Hematopoietic multipotent progenitor cell treated with erythropoietin and hydrocortisone succinate and interleukin-3 and kit ligand, for 15 days (in vitro differentiated cells): ENCODE measurements around the gene ARFGEF3.
"Not testable (repeated sequence)": the region's sequence is repeated elsewhere in the genome, so short reads cannot be mapped to it uniquely, and the experiment has no call there.

Source experiments
- DNase-seq: peaks from one replicate; pipeline ENCODE4 v3.0.0-alpha.2; 2015; ENCODE audit warnings: low spot score

ARFGEF3 gene

DNA sequence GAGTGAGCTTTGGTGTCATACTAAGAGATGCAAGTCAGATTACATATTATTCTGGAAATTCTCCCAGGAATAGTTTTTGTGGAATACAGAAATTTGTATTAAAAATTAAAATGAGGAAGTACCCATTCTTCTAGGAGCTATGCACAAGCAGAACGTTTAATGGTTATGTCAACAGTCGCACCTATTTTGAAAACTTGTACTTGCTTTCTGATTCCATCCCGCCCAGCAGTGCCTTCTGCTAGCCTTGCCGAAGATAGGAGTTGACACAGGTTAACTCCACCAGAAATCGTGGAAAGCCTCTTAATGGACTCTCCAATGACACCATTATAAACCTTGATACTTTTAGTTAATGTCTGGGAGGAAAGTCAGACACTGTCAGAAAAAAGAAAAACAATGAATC, 49.9 kb downstream of the ARFGEF3 start:
- no peak for DNase-seq

GRCh38 chr6:138212530-138212929, 50.8 kb downstream of the ARFGEF3 start:
- DNase-seq: not testable (repeated sequence)

GRCh38 chr6:138215093-138215782, 53.5 kb downstream of the ARFGEF3 start:
- DNase-seq: no peak

DNA sequence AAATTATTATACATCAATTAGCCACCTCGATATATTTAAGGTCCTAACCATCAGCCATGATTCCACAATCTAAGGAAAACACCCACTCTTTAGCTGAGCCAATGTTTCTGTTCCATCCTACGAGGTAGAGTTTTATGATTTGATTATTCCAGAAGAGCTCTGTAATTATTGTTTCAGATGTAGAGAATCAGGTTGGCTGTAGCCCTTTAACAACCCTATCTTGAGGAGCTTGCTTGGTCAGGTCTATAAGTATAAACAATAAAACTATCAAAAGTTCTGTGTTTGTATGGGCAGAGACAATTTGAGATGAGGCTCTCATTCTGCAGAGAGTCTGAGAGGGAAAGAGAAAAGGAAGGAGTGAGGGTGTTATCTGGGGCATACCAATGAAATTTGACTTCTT, 56.7 kb downstream of the ARFGEF3 start, which contains the start of gene PBOV1:
TSS of gene PBOV1 (minus strand) at position 43 of the 400 bp plus-strand sequence. CDS start 96 bp downstream, outside the sequence.
- DNase-seq: no peak

- DNase-seq: no peak
Measured at GRCh38 chr6:138219398-138219797, 57.7 kb downstream of the ARFGEF3 start.

- DNase-seq: no peak
Measured at GRCh38 chr6:138219901-138220300, 58.2 kb downstream of the ARFGEF3 start.

DNA sequence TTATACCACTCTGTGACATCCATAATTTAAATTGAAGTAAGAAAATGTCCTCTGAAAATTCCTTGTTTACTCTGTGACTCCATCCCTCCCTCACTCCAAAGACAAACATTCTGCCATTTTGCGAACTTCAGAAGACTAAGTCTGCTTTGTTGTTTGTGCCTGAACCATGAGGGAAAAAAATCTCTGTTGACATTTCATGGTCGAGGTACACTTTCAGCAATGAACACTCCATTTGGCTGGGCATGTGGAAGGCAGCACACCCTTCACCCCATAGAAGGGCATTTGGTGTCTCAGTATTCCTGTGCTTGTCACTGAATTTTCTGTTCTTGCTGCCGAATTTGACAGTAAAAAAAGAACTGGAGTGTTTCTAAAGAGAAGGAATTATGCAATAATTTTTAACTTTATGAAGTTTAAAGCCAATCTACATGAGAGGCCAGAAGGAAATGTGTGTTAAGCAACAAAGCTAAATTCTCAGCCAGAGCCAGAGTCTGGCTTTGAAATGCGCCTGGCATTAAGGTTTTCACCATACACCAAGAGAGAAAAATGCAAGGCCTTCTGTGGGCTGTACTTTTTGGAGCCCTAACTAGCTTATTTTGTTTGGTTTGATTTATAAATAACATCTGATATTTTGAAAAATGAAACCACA, 61.3 kb downstream of the ARFGEF3 start:
- DNase-seq: no peak

- DNase-seq: no peak
Measured at GRCh38 chr6:138225953-138226352, 64.2 kb downstream of the ARFGEF3 start.

DNA sequence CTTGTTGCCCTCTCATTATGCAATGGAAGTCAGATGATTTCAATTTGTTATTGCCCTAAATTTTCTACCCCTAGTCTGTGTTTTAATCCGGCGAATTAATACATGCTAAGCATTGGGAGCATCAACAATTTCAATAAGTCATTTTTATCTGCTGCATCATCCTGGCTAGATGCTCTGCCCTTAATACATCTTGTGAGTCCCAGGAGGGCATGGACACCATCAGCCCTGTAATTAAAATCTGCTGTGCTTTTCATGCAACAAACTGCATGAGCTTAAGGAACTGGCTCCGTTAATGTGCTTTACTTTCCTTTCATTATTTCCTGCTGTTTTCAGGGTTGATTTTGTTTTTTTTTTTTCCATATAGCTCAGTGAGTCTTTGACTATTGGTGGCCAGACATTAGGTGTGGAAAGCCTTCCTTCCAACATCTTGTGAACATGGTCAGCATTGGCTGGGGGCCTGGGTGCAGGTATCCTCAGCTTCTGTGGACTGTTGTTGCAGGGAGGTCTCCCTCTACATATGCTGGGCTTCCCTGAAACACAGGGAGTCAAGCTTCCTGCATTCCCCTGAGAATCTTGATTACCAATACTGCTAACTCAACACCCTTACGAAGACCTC, 65.1 kb downstream of the ARFGEF3 start:
- DNase-seq: no peak

DNA sequence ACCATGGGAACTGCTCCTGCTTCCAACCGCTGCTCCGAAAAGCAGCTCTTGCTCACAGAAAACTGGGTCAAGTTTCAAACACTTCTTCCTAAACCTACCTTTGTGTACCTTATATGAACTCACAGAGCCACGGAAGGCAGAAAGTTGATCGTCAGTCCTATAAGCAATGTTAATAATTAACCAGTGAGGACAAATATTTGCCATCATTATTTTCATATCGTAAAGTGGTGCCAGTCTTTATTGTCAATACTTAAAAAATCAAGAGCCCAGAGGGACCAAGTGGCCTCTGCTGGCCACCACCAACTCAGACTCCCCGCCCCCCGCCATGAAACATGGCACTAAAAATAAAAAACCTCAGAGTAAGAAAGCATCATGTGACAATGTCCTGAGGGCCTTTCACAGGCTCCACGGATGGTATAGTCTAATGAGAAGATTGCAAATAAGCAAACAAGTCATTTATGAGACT, 65.6 kb downstream of the ARFGEF3 start:
- no peak for DNase-seq

GRCh38 chr6:138229072-138229471, 67.3 kb downstream of the ARFGEF3 start:
- no peak for DNase-seq

DNA sequence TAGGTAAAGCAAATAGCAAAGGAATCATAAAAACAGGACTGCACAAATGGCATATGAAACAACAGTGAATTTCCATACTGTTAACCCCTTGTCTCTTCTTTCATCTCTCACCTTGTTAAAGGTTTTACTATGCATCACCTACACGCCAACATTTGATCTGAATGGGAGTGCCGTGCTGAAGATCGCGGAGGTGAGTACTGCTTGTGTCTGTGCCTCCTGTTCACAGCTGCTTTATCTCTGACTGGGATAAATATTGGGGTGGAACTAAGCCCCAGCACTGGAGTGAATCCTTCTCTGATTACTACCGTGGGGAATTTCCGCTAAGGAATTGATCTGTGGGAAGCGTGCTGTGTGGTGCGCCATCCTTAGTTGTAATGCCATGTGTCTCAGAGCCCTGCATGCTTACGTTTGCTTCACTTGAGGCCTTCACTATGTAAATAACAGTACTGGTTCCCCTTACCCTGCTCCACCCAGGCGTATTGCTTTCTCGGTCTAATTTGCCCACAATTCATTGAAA, 68.0 kb downstream of the ARFGEF3 start:
- DNase-seq: no peak

DNA sequence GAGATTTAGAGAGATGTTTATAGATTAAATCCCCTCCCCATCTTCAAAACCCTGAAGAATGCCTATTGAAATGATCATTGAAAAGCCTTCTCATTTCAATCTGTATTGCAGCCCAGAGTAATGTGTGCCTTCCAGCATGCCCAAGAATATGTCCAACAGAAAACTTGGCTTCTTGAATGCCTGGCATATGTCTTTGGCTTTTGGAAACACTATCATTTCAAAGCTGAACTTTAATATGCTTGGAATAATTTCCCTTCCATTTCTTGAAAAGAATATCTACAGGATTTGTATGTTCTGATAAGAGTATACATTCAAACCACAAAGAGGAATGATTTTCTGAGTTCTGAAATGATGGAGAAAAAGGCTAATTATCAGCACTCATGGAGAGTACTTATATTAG, 68.5 kb downstream of the ARFGEF3 start:
- DNase-seq: no peak

GRCh38 chr6:138230759-138231380, 69.1 kb downstream of the ARFGEF3 start:
- no peak for DNase-seq

DNA sequence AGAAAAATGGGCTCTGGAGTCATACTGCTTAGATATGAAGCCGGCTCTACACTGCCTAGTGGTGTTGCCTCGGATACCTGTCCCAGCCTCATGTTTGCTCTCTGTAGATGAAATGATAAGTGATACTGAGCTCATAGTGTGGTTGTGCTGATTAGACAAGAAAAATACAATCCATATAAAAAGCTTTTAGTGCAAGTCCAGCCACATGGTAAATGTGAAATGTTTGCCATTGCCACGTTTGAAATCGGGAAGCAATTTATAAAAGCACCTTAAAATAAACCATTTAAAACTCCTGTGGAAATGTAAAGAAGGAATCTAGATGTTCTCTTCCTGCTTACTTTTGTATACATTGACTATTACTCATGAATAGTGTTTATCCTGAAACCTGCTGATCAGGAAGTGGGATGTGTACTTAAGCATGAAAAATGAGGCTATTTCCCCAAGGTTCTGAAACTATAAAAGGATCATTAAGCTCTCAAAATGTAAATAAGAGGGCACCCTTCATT, 69.7 kb downstream of the ARFGEF3 start:
- DNase-seq: no peak

- no peak for DNase-seq
Measured at GRCh38 chr6:138234363-138234762, 72.6 kb downstream of the ARFGEF3 start.

- no peak for DNase-seq
Measured at GRCh38 chr6:138235205-138235604, 73.5 kb downstream of the ARFGEF3 start.

DNA sequence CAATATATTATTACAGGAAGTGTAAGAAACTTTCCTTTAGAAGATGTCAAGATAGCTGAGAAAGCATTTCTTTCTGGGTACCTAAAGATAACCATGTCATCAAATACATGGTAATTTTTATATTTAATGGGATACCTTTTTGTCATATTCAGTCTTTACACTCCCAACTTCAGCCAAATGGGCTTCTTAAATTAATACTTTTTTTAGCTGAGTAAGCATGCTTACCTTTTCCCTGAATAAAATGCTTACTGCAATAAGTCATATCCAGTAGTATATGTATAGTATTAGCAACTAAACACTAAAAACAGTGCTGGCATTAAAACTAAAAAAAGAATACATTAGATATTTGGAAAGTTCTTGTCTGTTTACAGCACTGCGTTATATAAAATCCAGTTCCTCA, 74.0 kb downstream of the ARFGEF3 start:
- DNase-seq: no peak

- DNase-seq: no peak
Measured at GRCh38 chr6:138237463-138237862, 75.7 kb downstream of the ARFGEF3 start.

DNA sequence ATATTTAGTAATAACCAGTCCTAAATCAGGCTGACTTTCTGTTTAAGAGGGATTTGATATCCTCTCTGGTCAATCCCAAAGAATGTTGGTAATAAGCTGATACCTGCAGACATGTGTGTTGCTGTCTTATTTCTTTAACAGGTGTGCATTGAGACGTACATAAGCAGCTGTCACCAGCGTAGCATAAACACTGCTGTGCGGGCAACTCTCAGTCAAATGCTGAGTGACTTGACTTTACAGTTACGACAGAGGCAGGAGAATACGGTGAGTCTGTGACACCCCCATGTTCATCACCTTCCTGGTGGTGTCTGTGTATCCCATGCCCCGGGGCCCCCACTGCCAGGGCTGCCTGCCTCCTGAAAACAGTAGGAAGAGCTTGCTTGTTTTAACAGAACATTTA, 76.6 kb downstream of the ARFGEF3 start:
- DNase-seq: no peak

- no peak for DNase-seq
Measured at GRCh38 chr6:138239774-138240173, 78.0 kb downstream of the ARFGEF3 start.
